ENCODE data around the gene ROR2.
"Not testable (repeated sequence)": the region's sequence is repeated elsewhere in the genome, so short reads cannot be mapped to it uniquely, and the experiment has no call there.

Gene ROR2

DNA sequence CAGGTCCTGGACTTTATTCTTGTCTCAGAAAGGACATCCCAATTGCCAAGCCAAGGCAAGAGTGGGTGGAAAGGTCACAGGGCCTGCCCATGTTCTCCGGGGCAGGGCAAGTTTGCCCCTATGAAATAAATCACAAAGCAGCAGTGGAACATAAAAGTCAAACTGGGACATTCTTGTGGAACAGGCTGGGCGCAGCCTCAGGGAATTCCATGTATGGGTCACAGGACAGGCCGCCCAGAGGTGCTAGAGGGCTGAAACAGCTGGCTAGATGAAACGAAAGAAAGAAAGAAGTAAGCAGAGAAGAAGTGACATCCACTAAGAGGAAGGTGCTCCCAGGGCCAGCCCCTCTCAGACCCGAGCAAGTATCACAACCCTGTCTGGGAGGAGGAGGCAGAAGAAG is 307.3 kb downstream of the ROR2 start:
- DNase-seq (ENCODE audit: low read depth, low spot score), result no peak

DNA sequence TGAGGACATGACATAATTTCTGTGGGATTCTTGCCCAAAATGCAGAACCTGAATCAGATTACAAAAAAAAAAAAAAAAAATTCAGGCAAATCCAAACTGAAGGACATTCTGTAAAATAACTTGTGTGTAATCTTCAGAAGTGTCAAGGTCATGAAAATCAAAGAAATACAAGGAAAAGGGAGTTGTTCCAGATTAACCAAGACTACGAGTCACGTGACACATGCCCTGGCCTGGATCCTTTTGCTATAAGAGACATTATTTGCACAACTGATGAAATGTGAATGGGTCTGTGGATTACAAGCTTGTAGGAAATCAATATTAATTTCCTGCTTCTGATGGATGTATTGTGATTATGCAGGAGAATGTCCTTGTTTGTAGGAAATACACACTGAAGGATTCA is 309.6 kb downstream of the ROR2 start:
- DNase-seq (ENCODE audit: low read depth, low spot score), result no peak

DNA sequence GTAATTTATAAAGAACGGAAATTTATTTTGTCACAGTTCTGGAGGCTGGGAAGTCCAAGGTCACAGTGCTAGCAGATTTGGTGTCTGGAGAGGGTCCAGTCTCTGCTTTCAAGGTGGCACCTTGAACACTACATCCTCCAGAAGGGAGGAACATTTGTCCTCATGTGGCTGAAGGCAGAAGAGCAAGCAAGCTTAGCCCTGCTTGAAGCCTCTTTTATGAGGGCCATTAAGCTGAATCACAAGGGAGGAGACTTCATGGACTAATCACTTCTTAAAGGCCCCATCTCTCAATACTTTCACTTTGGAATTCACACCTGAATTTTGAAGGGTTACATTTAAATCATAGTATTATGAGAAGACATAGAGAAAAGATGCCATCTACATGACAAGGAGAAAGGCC is 311.0 kb downstream of the ROR2 start:
- no peak for DNase-seq (ENCODE audit: low read depth, low spot score)

- DNase-seq (ENCODE audit: low read depth, low spot score), result not testable (repeated sequence)
These were observed 315.2 kb downstream of the ROR2 start for GRCh38 chr9:91634832-91635231.

DNA sequence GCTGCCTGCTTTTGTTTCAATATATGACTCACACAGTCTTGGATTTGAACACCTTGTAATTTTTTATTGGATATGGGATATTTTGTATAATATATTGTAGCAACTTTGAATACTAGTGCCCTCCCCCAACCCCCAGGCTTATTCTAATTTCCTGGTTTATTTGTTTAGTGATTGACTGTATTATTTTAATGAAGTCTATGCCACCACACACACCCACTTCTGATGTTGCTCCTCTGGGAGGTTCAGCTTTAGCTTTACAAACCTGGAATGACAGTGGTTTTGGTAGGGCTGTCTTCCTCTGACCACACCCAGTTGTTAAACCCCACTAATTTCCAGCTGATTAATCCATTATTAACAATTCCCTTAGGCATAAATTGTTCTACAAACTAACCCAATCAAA is 320.3 kb downstream of the ROR2 start:
- no peak for DNase-seq (ENCODE audit: low read depth, low spot score)

DNA sequence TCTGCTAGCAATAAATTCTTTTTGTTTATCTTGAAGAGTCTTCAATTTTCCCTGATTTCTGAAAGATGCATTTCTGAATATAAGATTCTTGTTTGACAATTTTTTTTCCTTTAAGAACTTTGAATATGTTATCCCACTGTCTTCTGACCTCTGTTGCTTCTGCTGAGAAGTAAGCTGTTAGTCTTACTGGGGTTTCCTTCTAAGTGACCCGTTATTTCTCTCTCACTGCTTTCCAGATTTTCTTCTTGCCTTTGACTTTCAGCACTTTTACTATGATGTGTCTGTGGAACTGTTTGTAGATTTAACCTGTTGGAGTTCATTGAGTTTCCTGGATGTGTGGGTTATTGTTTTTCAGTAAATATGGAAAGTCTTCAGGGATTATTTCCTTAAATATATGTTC is 321.1 kb downstream of the ROR2 start:
- DNase-seq (ENCODE audit: low read depth, low spot score), result no peak

DNA sequence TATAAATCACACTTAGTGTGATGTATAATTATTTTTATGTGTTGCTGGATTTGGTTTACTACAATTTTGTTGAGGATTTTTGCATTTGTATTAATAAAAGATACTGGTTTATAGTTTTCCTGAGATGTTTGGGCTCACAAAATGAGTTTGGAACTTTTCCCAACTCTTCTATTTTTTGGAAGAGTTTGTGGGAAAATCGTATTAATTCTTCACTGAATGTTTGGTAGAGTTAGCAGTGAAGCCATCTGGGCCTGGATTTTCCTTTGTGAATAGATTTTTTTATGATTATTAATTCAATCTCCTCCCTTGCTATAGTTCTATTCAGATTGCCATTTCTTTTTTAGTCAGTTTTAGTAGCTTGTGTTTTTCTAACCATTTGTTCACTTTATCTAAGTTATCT is 324.7 kb downstream of the ROR2 start:
- DNase-seq (ENCODE audit: low read depth, low spot score), result no peak

GRCh38 chr9:91623004-91623403 is 327.0 kb downstream of the ROR2 start:
- DNase-seq (ENCODE audit: low read depth, low spot score), result no peak

- DNase-seq (ENCODE audit: low read depth, low spot score), result not testable (repeated sequence)
These were observed 327.9 kb downstream of the ROR2 start for GRCh38 chr9:91622121-91622520.

DNA sequence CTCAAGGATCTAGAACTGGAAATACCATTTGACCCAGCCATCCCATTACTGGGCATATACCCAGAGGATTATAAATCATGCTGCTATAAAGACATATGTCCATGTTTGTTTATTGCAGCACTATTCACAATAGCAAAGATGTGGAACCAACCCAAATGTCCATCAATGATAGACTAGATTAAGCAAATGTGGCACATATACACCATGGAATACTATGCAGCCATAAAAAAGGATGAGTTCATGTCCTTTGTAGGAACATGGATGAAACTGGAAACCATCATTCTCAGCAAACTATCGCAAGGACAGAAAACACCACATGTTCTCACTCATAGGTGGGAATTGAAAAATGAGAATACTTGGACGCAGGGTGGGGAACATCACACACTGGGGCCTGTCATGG is 336.0 kb downstream of the ROR2 start:
- DNase-seq (ENCODE audit: low read depth, low spot score), result not testable (repeated sequence)

- no peak for DNase-seq (ENCODE audit: low read depth, low spot score)
These were observed 338.4 kb downstream of the ROR2 start for GRCh38 chr9:91611582-91611981.

GRCh38 chr9:91606255-91606995 is 343.6 kb downstream of the ROR2 start:
- no peak for DNase-seq (ENCODE audit: low read depth, low spot score)

- no peak for DNase-seq (ENCODE audit: low read depth, low spot score)
These were observed 345.4 kb downstream of the ROR2 start for GRCh38 chr9:91604451-91605179.

DNA sequence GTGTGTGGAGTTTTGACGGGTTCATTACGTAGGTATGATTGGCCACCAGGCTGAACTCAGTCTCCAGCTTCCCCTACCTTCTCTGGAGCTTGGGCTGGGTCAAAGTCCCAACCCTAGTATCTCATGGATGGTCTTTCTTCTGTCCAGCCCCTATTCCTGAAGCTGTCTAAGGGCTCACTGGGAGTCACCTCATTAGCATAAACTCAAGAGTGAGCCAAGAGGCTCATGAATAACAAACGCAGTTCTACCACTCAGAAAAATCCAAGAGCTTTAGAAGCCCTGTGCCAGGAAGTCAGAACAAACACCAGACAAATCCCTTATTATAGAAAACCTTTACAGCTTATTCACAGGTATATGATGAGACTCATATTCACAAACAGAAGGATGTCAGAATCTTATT is 346.1 kb downstream of the ROR2 start:
- no peak for DNase-seq (ENCODE audit: low read depth, low spot score)

DNA sequence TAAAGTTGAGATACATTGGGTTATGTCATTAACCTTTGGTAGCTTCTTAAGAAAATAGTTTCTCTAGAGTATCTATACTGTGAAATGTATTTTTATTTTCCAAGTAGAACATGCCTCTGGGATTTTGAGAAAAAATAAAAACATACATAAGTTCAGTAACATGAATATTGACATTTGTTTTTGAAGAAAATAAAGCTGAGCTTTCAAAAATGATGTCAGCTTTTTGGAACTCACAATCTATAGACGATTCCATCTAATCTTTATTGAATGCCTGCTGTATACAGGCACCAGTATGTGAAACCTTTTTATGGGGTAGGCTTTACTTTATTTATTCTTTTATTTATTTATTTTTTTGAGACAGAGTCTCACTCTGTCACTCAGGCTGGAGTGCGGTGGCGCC is 350.5 kb downstream of the ROR2 start:
- DNase-seq (ENCODE audit: low read depth, low spot score), result no peak

- DNase-seq (ENCODE audit: low read depth, low spot score), result no peak
These were observed 358.4 kb downstream of the ROR2 start for GRCh38 chr9:91591627-91592026.

DNA sequence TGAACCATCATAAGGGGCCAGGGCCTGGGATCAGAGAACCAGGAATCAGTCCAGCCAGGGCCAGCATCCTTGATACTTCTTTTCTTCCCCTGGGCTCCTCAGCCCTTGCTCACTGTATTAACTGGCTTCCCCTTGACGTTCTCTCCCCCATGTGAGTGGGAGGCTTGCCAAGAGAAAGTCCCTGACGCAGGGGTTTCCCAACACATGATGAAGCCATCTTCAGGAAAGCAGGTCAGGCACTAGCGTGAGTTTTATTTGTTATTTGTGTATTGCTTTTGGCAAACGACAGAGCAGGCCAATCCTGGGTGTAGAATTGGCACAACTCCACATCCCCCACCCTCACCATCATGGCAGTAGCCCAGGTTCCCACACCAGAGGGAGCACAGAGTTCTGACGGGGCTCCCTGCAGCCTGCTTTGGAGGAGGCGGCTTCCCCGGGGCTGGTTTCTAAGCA is 360.9 kb downstream of the ROR2 start:
- no peak for DNase-seq (ENCODE audit: low read depth, low spot score)

DNA sequence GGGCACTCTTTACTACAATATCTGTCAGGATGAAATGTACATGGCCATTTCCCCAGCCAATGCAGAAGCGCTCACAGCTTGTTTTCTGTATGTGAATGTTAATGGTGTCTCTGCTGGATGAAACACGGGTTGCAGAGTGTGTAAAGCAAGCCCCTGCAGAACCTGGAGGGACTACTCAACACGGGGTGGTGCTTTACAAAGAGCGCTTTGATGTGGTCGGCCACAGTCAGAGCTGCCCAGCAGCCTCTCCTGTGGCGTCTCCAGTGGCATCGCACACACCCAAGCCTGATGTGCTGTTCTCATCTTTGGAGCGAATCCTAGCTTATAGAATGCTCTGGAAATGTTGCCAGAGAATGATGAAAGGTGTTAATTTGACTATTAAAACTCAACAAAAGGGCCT is 363.7 kb downstream of the ROR2 start:
- peak; percentile 25 for DNase-seq (ENCODE audit: low read depth, low spot score)

DNA sequence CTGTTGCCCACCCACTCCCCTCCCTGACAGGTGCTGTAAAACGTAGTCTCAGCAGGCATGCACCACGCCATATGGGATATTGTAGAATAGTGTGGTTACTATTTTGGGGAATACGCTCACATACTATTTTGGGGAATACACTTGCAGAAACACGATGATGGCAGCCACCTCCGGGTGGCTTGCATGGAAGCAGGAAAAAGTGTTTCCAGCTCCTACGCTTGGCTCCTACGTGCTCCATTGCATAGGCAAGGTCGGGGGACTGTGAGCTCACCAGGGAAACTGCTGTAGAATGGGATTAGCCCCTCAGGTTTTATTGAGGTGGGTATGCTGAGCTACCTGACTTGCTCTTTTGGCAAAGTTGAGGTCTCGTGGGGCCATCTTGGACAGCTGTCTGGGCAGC is 366.1 kb downstream of the ROR2 start:
- no peak for DNase-seq (ENCODE audit: low read depth, low spot score)

GRCh38 chr9:91583161-91583875 is 366.7 kb downstream of the ROR2 start:
- no peak for DNase-seq (ENCODE audit: low read depth, low spot score)

- DNase-seq (ENCODE audit: low read depth, low spot score), result no peak
These were observed 367.8 kb downstream of the ROR2 start for GRCh38 chr9:91582181-91582580.

GRCh38 chr9:91580136-91580535 is 369.9 kb downstream of the ROR2 start:
- peak; percentile 63 for DNase-seq (ENCODE audit: low read depth, low spot score)

DNA sequence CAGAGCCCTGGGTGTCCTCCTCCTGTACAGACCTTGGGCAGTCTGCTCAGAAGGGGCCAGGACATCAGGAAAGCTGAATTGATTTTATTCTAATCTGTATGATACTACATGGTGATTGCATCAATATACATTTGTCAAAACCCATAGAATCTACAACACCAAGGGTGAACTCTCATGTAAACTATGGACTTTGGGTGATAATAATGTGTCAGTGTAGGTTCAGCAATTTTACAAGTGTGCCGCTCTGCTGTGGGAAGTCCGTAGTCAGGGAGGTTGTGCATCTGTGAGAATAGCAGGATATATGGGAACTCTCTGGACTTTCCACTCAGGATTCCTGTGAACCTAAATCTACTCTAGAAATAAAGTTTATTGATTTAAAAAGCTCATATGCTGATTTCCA is 371.1 kb downstream of the ROR2 start:
- DNase-seq (ENCODE audit: low read depth, low spot score), result no peak

Measured in ELF-1 (cell line).